Mucosa of descending colon (tissue), 3 donors: ENCODE results near the gene F8. TPM values are rescaled to one million over a fixed set of nuclear protein-coding genes. Genes with fewer than 3 reads are reported as not detected.
"Not testable (repeated sequence)": the region's sequence is repeated elsewhere in the genome, so short reads cannot be mapped to it uniquely, and the experiment has no call there.

Experiments used
- ATAC-seq: fragments of 200-7000 bp; cut with Tn5 transposase; one replicate; pipeline ENCODE4 v1.9.1; 2020; ENCODE audit warnings: mild to moderate bottlenecking, moderate library complexity
- DNase-seq, 3 donors: peaks; one replicate each; pipeline ENCODE4 v3.0.0-alpha.2; 2020
- H3K36me3 ChIP-seq: fragments of 200-600 bp; one replicate; pipeline ENCODE4 v1.8.0; 2021; ENCODE audit warnings: low read depth, mild to moderate bottlenecking
- H3K4me1 ChIP-seq: fragments of 200-600 bp; one replicate; pipeline ENCODE4 v1.8.0; 2021; ENCODE audit warnings: low read depth, mild to moderate bottlenecking
- H3K4me3 ChIP-seq: fragments of 200-600 bp; one replicate; pipeline ENCODE4 v1.8.0; 2021; ENCODE audit warnings: mild to moderate bottlenecking
- H3K9me3 ChIP-seq: fragments of 200-600 bp; one replicate; pipeline ENCODE4 v1.8.0; 2021; ENCODE audit warnings: mild to moderate bottlenecking
- CTCF ChIP-seq: fragments of 200-600 bp; IDR thresholded peaks from one replicate; pipeline ENCODE4 v1.8.0; 2022; ENCODE audit warnings: antibody characterized with exemption, mild to moderate bottlenecking
- intact Hi-C, 2 donors: fragments of 100-400 bp; cut with DNase I in 1 of 2; cut with micrococcal nuclease in 1 of 2; formaldehyde crosslinking; loops; one replicate each; pipeline versions ENCODE4 v1.11.0 to v1.11.1; 2022; cut with DNase I, micrococcal nuclease
- total RNA-seq, 3 donors: library from RNA; stranded (reverse); fragmentation: NEBNext Ultra II Directional in 2 of 3; extraction: Animal tissue kit (Norgen Biotek cat#: 25700) in 2 of 3; gene quantifications; one replicate each; pipeline versions ENCODE4 v1.2.1 to v1.2.4, GENCODE V29; 2021 to 2023
- donor health status: DM: no; HTN: no; CAD: no; lungs with moderate emphysema.
- donor health status: DM: no; HTN: no; CAD: no.
- donor health status: DM: no; HTN: yes; CAD: no.

Gene F8
- total RNA-seq, 3 donors from 2014 or later, result 2.8 to 14.0 (median 5.4) TPM

DNA sequence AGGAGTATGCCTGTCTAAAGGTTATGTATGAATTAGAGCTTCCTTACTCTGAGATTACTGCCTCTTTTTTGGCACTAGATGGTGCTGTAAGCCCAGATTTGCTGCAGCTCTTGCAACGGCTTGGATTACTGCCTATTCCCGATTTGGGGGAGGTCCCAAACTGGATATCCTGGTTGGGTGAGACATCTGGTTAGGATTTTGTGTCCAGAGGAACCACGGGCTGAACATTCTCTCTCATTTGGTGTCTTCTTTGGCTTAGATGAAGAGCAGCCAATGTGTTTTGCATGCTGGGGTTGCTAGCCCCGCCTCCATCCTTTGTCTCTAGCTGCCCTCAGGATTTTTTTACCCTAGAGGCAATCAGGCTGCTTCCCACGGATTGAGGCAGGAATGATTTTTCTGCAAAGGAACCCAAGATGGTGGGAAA, 104.5 kb downstream of the F8 start:
- Histone ChIP-seq H3K4me3 (no peak overlapping the region), H3K36me3 (no peaks in the 10 kb centered on the region), H3K4me1 (no peaks in the 10 kb centered on the region), H3K9me3 (no peaks in the 10 kb centered on the region)
- intact Hi-C loops, result no loop called here
- no peak for TF ChIP-seq CTCF
- DNase-seq (peak in 1 of 3 donors; percentile 50), ATAC-seq (peak; percentile 82)

DNA sequence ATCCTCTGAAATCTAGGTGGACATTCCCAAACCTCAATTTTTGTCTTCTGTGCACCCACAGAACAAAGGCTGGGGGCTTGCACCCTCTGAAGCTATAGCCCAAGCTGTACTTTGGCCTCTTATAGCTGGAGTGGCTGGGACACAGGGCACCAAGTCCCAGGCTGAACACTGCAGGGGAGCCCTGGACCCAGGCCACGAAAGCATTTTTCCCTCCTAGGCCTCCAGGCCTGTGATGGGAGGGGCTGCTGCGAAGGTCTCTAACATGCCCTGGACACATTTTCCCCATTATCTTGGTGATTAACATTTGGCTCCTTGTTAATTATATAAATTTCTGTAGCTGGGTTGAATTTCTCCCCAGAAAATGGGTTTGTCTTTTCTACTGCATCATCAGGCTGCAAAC, 108.5 kb downstream of the F8 start:
- Histone ChIP-seq H3K36me3 (no peaks in the 10 kb centered on the region), H3K4me1 (no peaks in the 10 kb centered on the region), H3K9me3 (no peaks in the 10 kb centered on the region), H3K4me3 (no peak overlapping the region)
- TF ChIP-seq CTCF, result no peak
- intact Hi-C loops, result no loop called here
- ATAC-seq, result no peak
- no peak for DNase-seq

- H3K4me1 ChIP-seq, intact Hi-C loops, H3K9me3 ChIP-seq, DNase-seq, ATAC-seq, H3K4me3 ChIP-seq, H3K36me3 ChIP-seq: not testable (repeated sequence)
Measured at GRCh38 chrX:154910528-154910927, 112.0 kb downstream of the F8 start.

- H3K36me3 ChIP-seq, ATAC-seq, intact Hi-C loops: not testable (repeated sequence)
Measured at GRCh38 chrX:154910048-154910447, 112.5 kb downstream of the F8 start.

GRCh38 chrX:154908821-154909220, 113.7 kb downstream of the F8 start:
- Histone ChIP-seq H3K36me3 (no peaks in the 10 kb centered on the region), H3K4me3 (no peak overlapping the region), H3K9me3 (no peaks in the 10 kb centered on the region), H3K4me1 (no peaks in the 10 kb centered on the region)
- TF ChIP-seq CTCF, result no peak
- intact Hi-C loops, result no loop called here
- DNase-seq (no peak), ATAC-seq (no peak)

More at GRCh38 chrX:154910048-154910447, 112.5 kb downstream of the F8 start:
- not testable (repeated sequence) for DNase-seq, H3K4me1 ChIP-seq, H3K9me3 ChIP-seq, H3K4me3 ChIP-seq

DNA sequence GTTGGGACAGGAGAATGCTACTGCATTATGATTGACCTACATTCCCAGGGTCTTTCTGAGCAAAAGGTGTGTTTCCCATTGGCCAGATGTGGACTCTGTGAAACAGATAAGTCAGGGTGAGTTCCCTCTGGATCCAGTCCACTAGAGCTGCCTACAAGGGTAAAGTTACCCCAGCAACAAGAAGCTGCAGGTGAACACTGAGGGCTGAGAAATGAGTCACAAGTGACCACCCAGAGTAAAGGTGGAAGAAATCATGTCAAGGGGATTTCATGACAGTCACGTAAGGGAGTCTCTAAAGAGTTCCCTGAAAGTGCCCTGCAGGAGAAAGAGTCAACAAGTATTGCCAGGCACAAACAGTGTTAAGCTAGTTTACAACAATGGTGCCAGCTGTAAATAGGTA, 120.1 kb downstream of the F8 start:
- DNase-seq (no peak), ATAC-seq (no peak)
- H3K36me3 ChIP-seq, result no peaks in the 10 kb centered on the region
- no peak overlapping the region for H3K4me3 ChIP-seq
- intact Hi-C loops, result no loop called here
- no peaks in the 10 kb centered on the region for H3K4me1 ChIP-seq
- no peak for TF ChIP-seq CTCF
- no peaks in the 10 kb centered on the region for H3K9me3 ChIP-seq

DNA sequence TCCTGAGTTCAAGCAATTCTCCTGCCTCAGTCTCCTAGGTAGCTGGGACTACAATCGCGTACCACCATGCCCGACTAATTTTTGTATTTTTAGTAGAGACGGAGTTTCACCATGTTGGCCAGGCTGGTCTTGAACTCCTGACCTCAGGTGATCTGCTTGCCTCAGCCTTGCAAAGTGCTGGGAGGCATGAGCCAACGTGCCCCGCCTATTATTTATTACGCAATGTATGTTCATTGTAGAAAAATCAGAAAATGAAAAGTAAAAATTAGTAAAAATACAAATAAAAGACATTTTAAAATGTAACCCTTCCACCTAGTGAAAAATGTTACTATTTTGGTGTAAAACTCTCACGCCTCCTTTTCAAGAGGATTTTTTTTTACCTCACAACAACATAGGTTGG, 122.2 kb downstream of the F8 start:
- no peaks in the 10 kb centered on the region for H3K4me1 ChIP-seq
- ATAC-seq (no peak), DNase-seq (no peak)
- H3K4me3 ChIP-seq, result no peak overlapping the region
- no peaks in the 10 kb centered on the region for H3K36me3 ChIP-seq
- H3K9me3 ChIP-seq, result no peaks in the 10 kb centered on the region
- no peak for TF ChIP-seq CTCF
- intact Hi-C loops, result no loop called here
